Measurements from ENCODE around the gene CAPRIN1. TPM values are rescaled to one million over a fixed set of nuclear protein-coding genes. Genes with fewer than 3 reads are reported as not detected.
A peak's percentile ranks its signal among the peaks of the same experiment; 100 is the strongest.

CAPRIN1 gene
- total and polyA plus RNA-seq, 2 of the 8 experiments (the other 6 are each of a cell fraction or from before 2014, with no cell fraction given) = 221 to 317 TPM

- Histone ChIP-seq H3K9ac (replicated peaks in 1 of 4; ENCODE audit: extremely low read depth in 1 of 4, low read depth in 3 of 4, low read length in 3 of 4) (peak overlapping the region in 1 of 4 experiments; percentile 45; a peak in 1 of 7 replicates), H3K4me2 (ENCODE audit: insufficient read depth in 1 of 2, low read depth in 2 of 2, low read length in 2 of 2) (peak overlapping the region; percentile 26 to 34; a peak in 3 of 4 replicates), H3K56ac (replicated peaks; ENCODE audit: insufficient read length, low read depth, low read length) (no peak overlapping the region), H4K8ac (ENCODE audit: extremely low read depth, insufficient read depth, low read length) (no peak overlapping the region), H2AFZ (ENCODE audit: low read length) (peak overlapping the region; percentile 97), H3K79me2 (ENCODE audit: control insufficient read depth in 1 of 2, insufficient read depth in 2 of 2, low read length in 2 of 2) (no peaks in the 10 kb centered on the region), H2BK20ac (ENCODE audit: low read length) (no peak overlapping the region), H3K27me3 (replicated peaks in 1 of 4; ENCODE audit: control insufficient read depth in 3 of 4, extremely low read depth in 1 of 4, insufficient read depth in 3 of 4, low read length in 3 of 4) (no peaks in the 10 kb centered on the region), H3K23ac (ENCODE audit: insufficient read length) (no peak overlapping the region), H2AK5ac (ENCODE audit: low read depth, low read length) (no peak overlapping the region), H2BK120ac (replicated peaks; ENCODE audit: low read depth, low read length) (no peak overlapping the region), H4K91ac (replicated peaks; ENCODE audit: insufficient read length, low read length) (no peak overlapping the region), H4K5ac (ENCODE audit: insufficient read length, low read depth, low read length) (peak overlapping the region; percentile 12), H3K23me2 (ENCODE audit: low read depth, low read length) (no peaks in the 10 kb centered on the region), H3K27ac (ENCODE audit: low read depth, low read length) (no peak overlapping the region), H3K18ac (ENCODE audit: extremely low read depth, low read length) (peak overlapping the region; percentile 84; the same call in 1 of the 2 replicates), H2BK15ac (ENCODE audit: low read length) (no peak overlapping the region), H3K4me1 (replicated peaks in 1 of 4; ENCODE audit: control insufficient read depth in 3 of 4, insufficient read depth in 4 of 4, low read length in 3 of 4) (peaks cover 0 to 2% (median under 1%) of the 10 kb centered on the region in 4 experiments; a peak in 2 of 7 replicates), H2BK12ac (ENCODE audit: low read depth, low read length) (peak overlapping the region; percentile 51; the same call in 1 of the 2 replicates), H3K14ac (ENCODE audit: insufficient read length) (no peak overlapping the region), H3K4me3 (ENCODE audit: extremely low read depth in 1 of 4, insufficient read depth in 2 of 4, low read depth in 3 of 4, low read length in 4 of 4) (peak overlapping the region in 1 of 4 experiments; percentile 15; a peak in 1 of 8 replicates), H3K4ac (replicated peaks; ENCODE audit: insufficient read length, low read depth, low read length) (no peak overlapping the region), H3K9me3 (ENCODE audit: insufficient read depth in 2 of 2, low read depth in 1 of 2, low read length in 1 of 2) (no peaks in the 10 kb centered on the region), H3K36me3 (ENCODE audit: control insufficient read depth in 2 of 4, insufficient read depth in 4 of 4, low read length in 3 of 4) (no peaks in the 10 kb centered on the region), H4K20me1 (replicated peaks in 1 of 2; ENCODE audit: control insufficient read depth in 1 of 2, insufficient read depth in 2 of 2, low read length in 2 of 2) (no peaks in the 10 kb centered on the region), H2BK5ac (ENCODE audit: low read depth, low read length) (peak overlapping the region; percentile 85; the same call in 1 of the 2 replicates), H3K79me1 (ENCODE audit: low read depth, low read length) (no peaks in the 10 kb centered on the region)
- TF ChIP-seq CTBP2 (IDR thresholded peaks at IDR 0.05; ENCODE audit: borderline replicate concordance, insufficient read depth, insufficient read length, low read length) = no peak
- no peak for TF ChIP-seq SRF (IDR thresholded peaks at IDR 0.05; ENCODE audit: low read depth, low read length)
- peak; percentile 56 for TF ChIP-seq MAFK (IDR thresholded peaks at IDR 0.05; ENCODE audit: low read depth, low read length)
- TF ChIP-seq BACH1 (IDR thresholded peaks at IDR 0.05; ENCODE audit: low read length) = peak; percentile 79
- WGBS, 2 experiments (ENCODE audit: extremely low coverage in 1 of 2, insufficient coverage in 1 of 2, insufficient read length in 1 of 2, insufficient replicate concordance in 2 of 2, low coverage in 1 of 2, low lambda C conversion rate in 2 of 2, missing lambda C conversion rate in 1 of 2) = 80% methylated on average over 23 of the region's 27 CpGs; no CpG with 5 or more reads in 1 of the 2 experiments
- peak; percentile 50 for FAIRE-seq
- peak; percentile 23 to 51 for DNase-seq (ENCODE audit: low read depth in 1 of 2, low spot score in 2 of 2)
- POLR2A ChIA-PET (ENCODE audit: partially characterized antibody) = interaction anchor here (0.7 to 1.2 kb wide), 2 partner anchors 9 to 13 kb away, joined by 3 read pairs; no protein-coding TSS in a partner anchor
- CTCF ChIA-PET (ENCODE audit: partially characterized antibody) = interaction anchor here (0.6 to 1.1 kb wide), 3 partner anchors 27 to 1972 kb away, joined by 3 to 4 read pairs (median 3); no protein-coding TSS in a partner anchor
Observed at GRCh38 chr11:34044664-34045485, 6.7 kb upstream of the CAPRIN1 start.
